NB4 (cell line): ENCODE measurements around the gene DHX15.

Experiments used
- DNase-seq: peaks from one replicate; pipeline ENCODE4 v3.0.0; 2010; ENCODE audit warnings: low read depth
- H3K4me3 ChIP-seq: one replicate; pipeline ENCODE4 v1.5.1; 2011; ENCODE audit warnings: mild to moderate bottlenecking, low read depth, low read length, moderate library complexity
- CTCF ChIP-seq: IDR thresholded peaks from one replicate; pipeline ENCODE4 v1.5.1; 2012; ENCODE audit warnings: low read depth, low read length
- MAX ChIP-seq: IDR thresholded peaks from 2 replicates; pipeline ENCODE4 v1.6.1; 2011; ENCODE audit warnings: low read depth, low read length
- MYC ChIP-seq: IDR thresholded peaks from 2 replicates; pipeline ENCODE4 v1.6.1; 2011; ENCODE audit warnings: low read depth, low read length
- POLR2A ChIP-seq: IDR thresholded peaks from 2 replicates; pipeline ENCODE4 v1.6.1; 2011; ENCODE audit warnings: mild to moderate bottlenecking; ENCODE audit not compliant: insufficient read length; ENCODE audit errors: extremely low read depth

The DHX15 gene

GRCh38 chr4:24559889-24560288, 24.5 kb downstream of the DHX15 start:
- DNase-seq: peak; percentile 48

GRCh38 chr4:24559032-24559821, 25.1 kb downstream of the DHX15 start:
- TF ChIP-seq MAX (no peak), POLR2A (no peak), CTCF (no peak)
- DNase-seq: no peak

More at GRCh38 chr4:24559889-24560288, 24.5 kb downstream of the DHX15 start:
- no peak for TF ChIP-seq MAX
- no peak for TF ChIP-seq POLR2A
- no peak for TF ChIP-seq MYC
- TF ChIP-seq CTCF: no peak
- H3K4me3 ChIP-seq: no peak overlapping the region

GRCh38 chr4:24557026-24558025, 27.0 kb downstream of the DHX15 start:
- no peak overlapping the region for H3K4me3 ChIP-seq
- TF ChIP-seq CTCF (no peak), MYC (no peak), MAX (no peak), POLR2A (no peak)
- peak; percentile 40 for DNase-seq

More at GRCh38 chr4:24559032-24559821, 25.1 kb downstream of the DHX15 start:
- H3K4me3 ChIP-seq: no peak overlapping the region

- peak; percentile 36 for DNase-seq
- no peak overlapping the region for H3K4me3 ChIP-seq
- no peak for TF ChIP-seq MAX
- no peak for TF ChIP-seq MYC
- TF ChIP-seq CTCF: no peak
- TF ChIP-seq POLR2A: no peak
These were observed 32.7 kb downstream of the DHX15 start for GRCh38 chr4:24551492-24552289.

- no peak for TF ChIP-seq MAX
- TF ChIP-seq MYC: no peak
- TF ChIP-seq POLR2A: no peak
- no peak for TF ChIP-seq CTCF
- DNase-seq: no peak
- H3K4me3 ChIP-seq: no peak overlapping the region
These were observed 33.7 kb downstream of the DHX15 start for GRCh38 chr4:24550441-24551175.
